Measurements from ENCODE around the gene PRXL2B. TPM values are rescaled to one million over a fixed set of nuclear protein-coding genes. Genes with fewer than 3 reads are reported as not detected.

Gene PRXL2B
- total and polyA plus RNA-seq, 2 donors (not counting 1 experiment from before 2014, with no cell fraction given), result 11.7 to 13.8 TPM

GRCh38 chr1:2560299-2561073, 26.1 kb upstream of the PRXL2B start:
- H3K9me3 ChIP-seq (ENCODE audit: control insufficient read depth, insufficient read depth, low read depth, low read length), result no peaks in the 10 kb centered on the region
- no peak overlapping the region for H3K4me3 ChIP-seq (replicated peaks in 1 of 4; ENCODE audit: control extremely low read depth in 1 of 4, insufficient read depth in 1 of 4, low read depth in 3 of 4, low read length in 4 of 4)
- no peak overlapping the region for H3K9ac ChIP-seq (ENCODE audit: insufficient read depth, low read length)
- no peaks in the 10 kb centered on the region for H3K79me2 ChIP-seq (ENCODE audit: control insufficient read depth, insufficient read depth, low read length)
- no peaks in the 10 kb centered on the region for H3K27me3 ChIP-seq (ENCODE audit: control insufficient read depth, insufficient read depth, low read length)
- no peak overlapping the region for H2AFZ ChIP-seq (ENCODE audit: low read length)
- H3K4me2 ChIP-seq (ENCODE audit: extremely low read depth, insufficient read depth, low read length), result no peak overlapping the region
- peaks cover 5% of the 10 kb centered on the region for H3K4me1 ChIP-seq (ENCODE audit: control insufficient read depth, extremely low read depth, insufficient read depth, low read length)
- no peak for DNase-seq (ENCODE audit: low read depth in 2 of 2)
- H3K36me3 ChIP-seq (ENCODE audit: control insufficient read depth, insufficient read depth, low read length), result peaks cover 5% of the 10 kb centered on the region
- no peak overlapping the region for H3K27ac ChIP-seq (ENCODE audit: insufficient read depth, low read length)
- H4K20me1 ChIP-seq (ENCODE audit: control insufficient read depth, extremely low read depth, insufficient read depth, low read length), result no peaks in the 10 kb centered on the region
- no peak for TF ChIP-seq EZH2 (IDR thresholded peaks at IDR 0.05; ENCODE audit: low read length, missing control alignments)
- no peak for TF ChIP-seq CTCF (conservative IDR thresholded peaks at IDR 0.05 in 1 of 2, IDR thresholded peaks at IDR 0.05 in 1 of 2; ENCODE audit: low read depth in 1 of 2, low read length in 2 of 2)

- DNase-seq (ENCODE audit: low read depth in 2 of 2), result no peak
- no peaks in the 10 kb centered on the region for H3K27me3 ChIP-seq (ENCODE audit: control insufficient read depth, insufficient read depth, low read length)
- H3K4me3 ChIP-seq (replicated peaks in 1 of 4; ENCODE audit: control extremely low read depth in 1 of 4, insufficient read depth in 1 of 4, low read depth in 3 of 4, low read length in 4 of 4), result no peak overlapping the region
These were observed 25.1 kb upstream of the PRXL2B start for GRCh38 chr1:2561446-2561845.

More at GRCh38 chr1:2561446-2561845, 25.1 kb upstream of the PRXL2B start:
- no peak overlapping the region for H3K9ac ChIP-seq (ENCODE audit: insufficient read depth, low read length)
- H3K79me2 ChIP-seq (ENCODE audit: control insufficient read depth, insufficient read depth, low read length), result no peaks in the 10 kb centered on the region
- TF ChIP-seq CTCF (conservative IDR thresholded peaks at IDR 0.05 in 1 of 2, IDR thresholded peaks at IDR 0.05 in 1 of 2; ENCODE audit: low read depth in 1 of 2, low read length in 2 of 2) (no peak), EZH2 (IDR thresholded peaks at IDR 0.05; ENCODE audit: low read length, missing control alignments) (no peak)
- no peak overlapping the region for H3K4me2 ChIP-seq (ENCODE audit: extremely low read depth, insufficient read depth, low read length)
- H3K4me1 ChIP-seq (ENCODE audit: control insufficient read depth, extremely low read depth, insufficient read depth, low read length), result no peaks in the 10 kb centered on the region
- H4K20me1 ChIP-seq (ENCODE audit: control insufficient read depth, extremely low read depth, insufficient read depth, low read length), result no peaks in the 10 kb centered on the region
- H3K27ac ChIP-seq (ENCODE audit: insufficient read depth, low read length), result no peak overlapping the region
- H3K9me3 ChIP-seq (ENCODE audit: control insufficient read depth, insufficient read depth, low read depth, low read length), result no peaks in the 10 kb centered on the region
- peaks cover 5% of the 10 kb centered on the region for H3K36me3 ChIP-seq (ENCODE audit: control insufficient read depth, insufficient read depth, low read length)
- no peak overlapping the region for H2AFZ ChIP-seq (ENCODE audit: low read length)
